SU-DHL-6 (cell line): Measurements from ENCODE around the gene MCOLN1.

Experiments
- EZH2phosphoT487 ChIP-seq: fragments of 200-600 bp; sonication (generic), shearing (Covaris generic); conservative IDR thresholded peaks from 2 replicates; pipeline ENCODE4 v1.6.1; 2018; ENCODE audit warnings: mild to moderate bottlenecking, antibody characterized with exemption, low read length, moderate library complexity, mixed read lengths
- TF ChIP-seq, protein P1 (sequence below): fragments of 200-600 bp; sonication (generic); IDR thresholded peaks from one replicate; pipeline ENCODE4 v1.5.1; 2017; ENCODE audit warnings: antibody characterized with exemption, mild to moderate bottlenecking, low read length, moderate library complexity; ENCODE audit not compliant: insufficient read depth, poor library complexity, severe bottlenecking

DNA sequence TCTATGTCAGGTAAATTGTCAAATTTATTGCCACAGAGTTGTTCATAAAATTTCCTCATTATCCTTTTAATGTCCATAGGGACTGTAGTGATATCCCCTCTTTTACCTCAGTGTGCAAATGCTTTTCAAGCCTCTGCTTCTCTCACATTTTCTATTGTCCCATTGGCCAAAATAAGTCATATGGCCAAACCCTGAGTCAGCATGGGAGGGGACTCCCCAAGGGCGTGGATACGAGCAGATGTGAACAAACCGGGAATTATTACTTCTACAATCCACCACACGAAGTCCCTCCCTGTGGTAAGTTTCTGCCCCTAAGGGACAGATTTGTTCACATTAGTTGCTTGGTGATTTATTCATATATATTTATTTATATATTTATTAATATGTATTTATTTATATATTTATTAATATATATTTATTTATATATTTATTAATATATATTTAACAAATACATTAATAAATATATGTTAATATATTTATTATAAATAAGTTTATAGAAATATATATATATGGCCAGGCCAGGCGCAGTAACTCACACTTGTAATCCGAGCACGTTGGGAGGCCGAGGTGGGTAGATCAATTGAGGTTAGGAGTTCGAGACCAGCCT is 53.1 kb downstream of the MCOLN1 start:
- TF ChIP-seq, protein P1, sequence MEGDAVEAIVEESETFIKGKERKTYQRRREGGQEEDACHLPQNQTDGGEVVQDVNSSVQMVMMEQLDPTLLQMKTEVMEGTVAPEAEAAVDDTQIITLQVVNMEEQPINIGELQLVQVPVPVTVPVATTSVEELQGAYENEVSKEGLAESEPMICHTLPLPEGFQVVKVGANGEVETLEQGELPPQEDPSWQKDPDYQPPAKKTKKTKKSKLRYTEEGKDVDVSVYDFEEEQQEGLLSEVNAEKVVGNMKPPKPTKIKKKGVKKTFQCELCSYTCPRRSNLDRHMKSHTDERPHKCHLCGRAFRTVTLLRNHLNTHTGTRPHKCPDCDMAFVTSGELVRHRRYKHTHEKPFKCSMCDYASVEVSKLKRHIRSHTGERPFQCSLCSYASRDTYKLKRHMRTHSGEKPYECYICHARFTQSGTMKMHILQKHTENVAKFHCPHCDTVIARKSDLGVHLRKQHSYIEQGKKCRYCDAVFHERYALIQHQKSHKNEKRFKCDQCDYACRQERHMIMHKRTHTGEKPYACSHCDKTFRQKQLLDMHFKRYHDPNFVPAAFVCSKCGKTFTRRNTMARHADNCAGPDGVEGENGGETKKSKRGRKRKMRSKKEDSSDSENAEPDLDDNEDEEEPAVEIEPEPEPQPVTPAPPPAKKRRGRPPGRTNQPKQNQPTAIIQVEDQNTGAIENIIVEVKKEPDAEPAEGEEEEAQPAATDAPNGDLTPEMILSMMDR, result no peak
- no peak for TF ChIP-seq EZH2phosphoT487
